GM18907 (cell line): ENCODE measurements around the gene ZNF319.

Experiments used
- ATAC-seq: cut with Tn5 transposase; IDR thresholded peaks from one replicate; pipeline ENCODE4 v1.9.1; 2021; ENCODE audit warnings: mild to moderate bottlenecking, moderate library complexity; ENCODE audit not compliant: unreplicated experiment

The ZNF319 gene

GRCh38 chr16:58037365-58038057 lies 37.0 kb upstream of the ZNF319 start:
- no peak for ATAC-seq

- ATAC-seq, result no peak
These were observed 36.5 kb upstream of the ZNF319 start for GRCh38 chr16:58036943-58037342.

- no peak for ATAC-seq
These were observed 35.1 kb upstream of the ZNF319 start for GRCh38 chr16:58035356-58036170.

GRCh38 chr16:58034774-58035173 lies 34.3 kb upstream of the ZNF319 start:
- ATAC-seq, result no peak

GRCh38 chr16:58034128-58034685 lies 33.7 kb upstream of the ZNF319 start:
- ATAC-seq, result no peak

- ATAC-seq, result no peak
These were observed 32.3 kb upstream of the ZNF319 start for GRCh38 chr16:58032710-58033293.

GRCh38 chr16:58031016-58031800 lies 30.7 kb upstream of the ZNF319 start:
- no peak for ATAC-seq

GRCh38 chr16:58030136-58030840 lies 29.8 kb upstream of the ZNF319 start:
- ATAC-seq, result no peak

- ATAC-seq, result no peak
These were observed 28.9 kb upstream of the ZNF319 start for GRCh38 chr16:58029410-58029809.

- ATAC-seq, result no peak
These were observed 28.1 kb upstream of the ZNF319 start for GRCh38 chr16:58028541-58029070.

- no peak for ATAC-seq
These were observed 27.5 kb upstream of the ZNF319 start for GRCh38 chr16:58027916-58028455.

GRCh38 chr16:58027161-58027915 lies 26.9 kb upstream of the ZNF319 start:
- no peak for ATAC-seq

- ATAC-seq, result no peak
These were observed 26.3 kb upstream of the ZNF319 start for GRCh38 chr16:58026705-58027160.

GRCh38 chr16:58026139-58026704 lies 25.8 kb upstream of the ZNF319 start:
- peak; percentile 27 for ATAC-seq

GRCh38 chr16:58025351-58026138 lies 25.1 kb upstream of the ZNF319 start, which contains the start of gene MMP15:
MMP15 (plus strand) TSS chr16:58025754; CDS start chr16:58026351, 597 bp downstream.
- peak; percentile 64 for ATAC-seq

- no peak for ATAC-seq
These were observed 24.2 kb upstream of the ZNF319 start for GRCh38 chr16:58024486-58025350.
